ENCODE data around the gene CDC42BPB. TPM values are rescaled to one million over a fixed set of nuclear protein-coding genes. Genes with fewer than 3 reads are reported as not detected.

CDC42BPB gene
- total RNA-seq, 1 donor, result 118 TPM

- H2AFZ ChIP-seq (ENCODE audit: low read length), result no peak overlapping the region
- no peaks in the 10 kb centered on the region for H3K9me3 ChIP-seq (ENCODE audit: low read depth, low read length)
- DNase-seq (ENCODE audit: insufficient read length, low spot score, missing footprints), result no peak
- peaks cover 15% of the 10 kb centered on the region for H3K4me1 ChIP-seq (ENCODE audit: insufficient read depth, low read length)
- TF ChIP-seq, protein P1, sequence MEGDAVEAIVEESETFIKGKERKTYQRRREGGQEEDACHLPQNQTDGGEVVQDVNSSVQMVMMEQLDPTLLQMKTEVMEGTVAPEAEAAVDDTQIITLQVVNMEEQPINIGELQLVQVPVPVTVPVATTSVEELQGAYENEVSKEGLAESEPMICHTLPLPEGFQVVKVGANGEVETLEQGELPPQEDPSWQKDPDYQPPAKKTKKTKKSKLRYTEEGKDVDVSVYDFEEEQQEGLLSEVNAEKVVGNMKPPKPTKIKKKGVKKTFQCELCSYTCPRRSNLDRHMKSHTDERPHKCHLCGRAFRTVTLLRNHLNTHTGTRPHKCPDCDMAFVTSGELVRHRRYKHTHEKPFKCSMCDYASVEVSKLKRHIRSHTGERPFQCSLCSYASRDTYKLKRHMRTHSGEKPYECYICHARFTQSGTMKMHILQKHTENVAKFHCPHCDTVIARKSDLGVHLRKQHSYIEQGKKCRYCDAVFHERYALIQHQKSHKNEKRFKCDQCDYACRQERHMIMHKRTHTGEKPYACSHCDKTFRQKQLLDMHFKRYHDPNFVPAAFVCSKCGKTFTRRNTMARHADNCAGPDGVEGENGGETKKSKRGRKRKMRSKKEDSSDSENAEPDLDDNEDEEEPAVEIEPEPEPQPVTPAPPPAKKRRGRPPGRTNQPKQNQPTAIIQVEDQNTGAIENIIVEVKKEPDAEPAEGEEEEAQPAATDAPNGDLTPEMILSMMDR (IDR thresholded peaks at IDR 0.05; ENCODE audit: extremely low read depth, low read depth, low read length), result no peak
- no peak overlapping the region for H3K4me2 ChIP-seq (ENCODE audit: insufficient read depth, low read length)
- peaks cover 17% of the 10 kb centered on the region for H3K36me3 ChIP-seq (ENCODE audit: insufficient read depth, low read length)
- peaks cover 6% of the 10 kb centered on the region for H4K20me1 ChIP-seq (ENCODE audit: insufficient read depth, low read length)
- no peak overlapping the region for H3K27ac ChIP-seq (ENCODE audit: low read depth, low read length)
- no peaks in the 10 kb centered on the region for H3K27me3 ChIP-seq (ENCODE audit: insufficient read depth, low read length)
- H3K4me3 ChIP-seq (ENCODE audit: insufficient read depth, low read length), result no peak overlapping the region
- H3K79me2 ChIP-seq (ENCODE audit: insufficient read depth, low read length), result no peaks in the 10 kb centered on the region
These were observed 168.6 kb downstream of the CDC42BPB start for GRCh38 chr14:102888748-102889147.

DNA sequence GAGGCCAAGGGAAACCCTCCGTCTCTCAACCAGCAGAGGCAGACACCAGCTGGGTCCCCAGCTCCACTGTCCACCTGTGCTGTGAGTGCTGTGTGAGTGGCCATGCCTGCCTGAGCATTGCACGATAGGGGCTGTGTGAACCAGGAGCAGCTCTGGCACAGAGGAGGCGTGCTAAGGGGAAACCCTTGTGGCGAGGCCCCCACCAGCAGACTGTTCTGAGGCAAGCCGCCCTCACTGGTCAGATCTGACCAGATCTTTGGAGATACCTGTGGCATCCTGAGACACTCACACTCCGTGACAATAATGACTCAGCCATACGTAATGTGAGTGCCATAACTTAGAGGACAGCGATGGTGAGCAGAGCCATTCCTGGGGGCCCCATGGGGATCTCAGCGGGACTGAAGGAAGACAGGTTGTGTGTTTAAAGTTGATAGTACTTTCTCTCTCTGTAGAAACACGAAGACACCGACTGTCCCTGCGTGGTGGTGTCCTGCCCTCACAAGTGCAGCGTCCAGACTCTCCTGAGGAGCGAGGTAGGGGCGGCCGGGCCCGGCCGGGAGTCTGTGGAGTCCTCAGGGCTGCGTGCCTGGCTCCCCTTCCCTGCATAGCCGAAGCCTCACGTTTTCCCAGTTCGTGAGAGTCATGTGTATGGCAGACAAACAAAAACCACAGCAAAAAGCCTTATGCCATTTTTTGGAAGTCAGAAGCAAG is 171.5 kb downstream of the CDC42BPB start:
- TF ChIP-seq, protein P1 (IDR thresholded peaks at IDR 0.05; ENCODE audit: extremely low read depth, low read depth, low read length), result no peak
- H3K79me2 ChIP-seq (ENCODE audit: insufficient read depth, low read length), result no peaks in the 10 kb centered on the region
- peaks cover 21% of the 10 kb centered on the region for H3K36me3 ChIP-seq (ENCODE audit: insufficient read depth, low read length)
- no peaks in the 10 kb centered on the region for H3K27me3 ChIP-seq (ENCODE audit: insufficient read depth, low read length)
- H3K9me3 ChIP-seq (ENCODE audit: low read depth, low read length), result no peaks in the 10 kb centered on the region
- no peak overlapping the region for H3K4me3 ChIP-seq (ENCODE audit: insufficient read depth, low read length)
- no peak overlapping the region for H3K27ac ChIP-seq (ENCODE audit: low read depth, low read length)
- DNase-seq (ENCODE audit: insufficient read length, low spot score, missing footprints), result peak; percentile 18
- H4K20me1 ChIP-seq (ENCODE audit: insufficient read depth, low read length), result peaks cover 2% of the 10 kb centered on the region
- H2AFZ ChIP-seq (ENCODE audit: low read length), result no peak overlapping the region
- no peak overlapping the region for H3K4me2 ChIP-seq (ENCODE audit: insufficient read depth, low read length)
- no peaks in the 10 kb centered on the region for H3K4me1 ChIP-seq (ENCODE audit: insufficient read depth, low read length)

DNA sequence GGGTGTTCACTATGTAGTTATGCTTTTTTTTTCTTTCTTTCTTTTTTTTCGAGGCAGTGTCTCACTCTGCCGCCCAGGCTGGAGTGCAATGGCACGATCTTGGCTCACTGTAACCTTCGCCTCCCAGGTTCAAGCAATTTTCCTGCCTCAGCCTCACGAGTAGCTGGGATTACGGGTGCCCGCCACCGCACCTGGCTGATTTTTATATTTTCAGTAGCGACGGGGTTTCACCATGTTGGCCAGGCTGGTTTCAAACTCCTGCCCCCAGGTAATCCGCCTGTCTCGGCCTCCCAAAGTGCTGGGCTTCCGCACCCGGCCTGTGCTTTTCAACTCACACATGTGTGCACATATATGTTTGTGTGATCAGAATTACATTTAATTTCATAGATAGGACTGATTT is 173.8 kb downstream of the CDC42BPB start:
- H3K9me3 ChIP-seq (ENCODE audit: low read depth, low read length), result no peaks in the 10 kb centered on the region
- no peaks in the 10 kb centered on the region for H3K27me3 ChIP-seq (ENCODE audit: insufficient read depth, low read length)
- no peak overlapping the region for H3K4me3 ChIP-seq (ENCODE audit: insufficient read depth, low read length)
- TF ChIP-seq, protein P1 (IDR thresholded peaks at IDR 0.05; ENCODE audit: extremely low read depth, low read depth, low read length), result no peak
- no peak overlapping the region for H2AFZ ChIP-seq (ENCODE audit: low read length)
- H3K36me3 ChIP-seq (ENCODE audit: insufficient read depth, low read length), result peaks cover 21% of the 10 kb centered on the region
- H3K4me2 ChIP-seq (ENCODE audit: insufficient read depth, low read length), result no peak overlapping the region
- peaks cover 8% of the 10 kb centered on the region for H3K4me1 ChIP-seq (ENCODE audit: insufficient read depth, low read length)
- no peak for DNase-seq (ENCODE audit: insufficient read length, low spot score, missing footprints)
- peaks cover 4% of the 10 kb centered on the region for H4K20me1 ChIP-seq (ENCODE audit: insufficient read depth, low read length)
- H3K27ac ChIP-seq (ENCODE audit: low read depth, low read length), result no peak overlapping the region
- no peaks in the 10 kb centered on the region for H3K79me2 ChIP-seq (ENCODE audit: insufficient read depth, low read length)

DNA sequence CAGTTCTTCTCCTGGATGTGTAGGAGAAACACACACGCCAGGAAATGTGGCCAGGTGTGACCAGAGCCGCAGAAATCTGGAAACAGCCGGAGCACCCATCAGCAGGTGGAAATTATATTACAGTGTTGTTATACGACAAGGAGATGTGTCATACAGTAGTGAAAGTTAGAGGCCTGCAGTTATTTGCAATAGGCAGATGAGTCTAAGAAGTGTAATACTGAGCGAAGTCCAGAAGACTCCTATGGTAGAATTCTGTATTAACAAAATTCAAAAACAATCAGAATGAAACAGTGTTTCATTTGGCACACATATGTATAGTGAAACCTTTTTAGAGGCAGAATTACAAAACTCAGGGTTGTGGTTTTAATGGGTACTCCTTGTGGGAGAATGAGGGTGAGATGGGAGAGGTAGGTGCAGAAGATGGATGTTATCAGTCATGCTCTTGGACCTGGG is 174.2 kb downstream of the CDC42BPB start:
- Histone ChIP-seq H4K20me1 (ENCODE audit: insufficient read depth, low read length) (peaks cover 4% of the 10 kb centered on the region), H3K27me3 (ENCODE audit: insufficient read depth, low read length) (no peaks in the 10 kb centered on the region), H3K79me2 (ENCODE audit: insufficient read depth, low read length) (no peaks in the 10 kb centered on the region), H3K4me2 (ENCODE audit: insufficient read depth, low read length) (no peak overlapping the region), H3K9me3 (ENCODE audit: low read depth, low read length) (no peaks in the 10 kb centered on the region), H2AFZ (ENCODE audit: low read length) (no peak overlapping the region), H3K4me3 (ENCODE audit: insufficient read depth, low read length) (no peak overlapping the region), H3K27ac (ENCODE audit: low read depth, low read length) (no peak overlapping the region), H3K4me1 (ENCODE audit: insufficient read depth, low read length) (peaks cover 12% of the 10 kb centered on the region), H3K36me3 (ENCODE audit: insufficient read depth, low read length) (peaks cover 17% of the 10 kb centered on the region)
- peak; percentile 23 for DNase-seq (ENCODE audit: insufficient read length, low spot score, missing footprints)
- TF ChIP-seq, protein P1 (IDR thresholded peaks at IDR 0.05; ENCODE audit: extremely low read depth, low read depth, low read length), result no peak

Other genes with a start within 250 kb of the CDC42BPB start
- under 0.01 and 0.29 TPM in 2 replicates for gene AMN, start 134.9 kb downstream of the CDC42BPB start, total RNA-seq
- gene LBHD2, start 26.7 kb upstream of the CDC42BPB start, total RNA-seq, result not detected in 2 replicates
- gene EXOC3L4, start 37.2 kb upstream of the CDC42BPB start, total RNA-seq, result 0.29 TPM in 1 of 2 replicates, not detected in the other
- 41.3 and 60.1 TPM in 2 replicates for gene TNFAIP2, start 65.9 kb upstream of the CDC42BPB start, total RNA-seq